Measurements from ENCODE around the gene IGSF8.

Gene IGSF8

GRCh38 chr1:160045653-160046052 is 52.8 kb downstream of the IGSF8 start:
- Histone ChIP-seq H3K9me3 (ENCODE audit: low read depth, low read length) (no peaks in the 10 kb centered on the region), H3K4me3 (no peak overlapping the region)
- TF ChIP-seq POLR2AphosphoS5 (IDR thresholded peaks at IDR 0.05; ENCODE audit: borderline replicate concordance, low read depth, low read length) (no peak), EZH2 (IDR thresholded peaks at IDR 0.05) (no peak), FOXP2 (optimal IDR thresholded peaks at IDR 0.05; ENCODE audit: control extremely low read depth, extremely low read length, insufficient read depth) (no peak)

GRCh38 chr1:160043543-160043942 is 54.9 kb downstream of the IGSF8 start:
- no peak overlapping the region for H3K27ac ChIP-seq
- H3K36me3 ChIP-seq (ENCODE audit: insufficient read depth, low read length) = no peaks in the 10 kb centered on the region
- no peak overlapping the region for H3K4me3 ChIP-seq
- H3K9me3 ChIP-seq (ENCODE audit: low read depth, low read length) = no peaks in the 10 kb centered on the region
- TF ChIP-seq FOXP2 (optimal IDR thresholded peaks at IDR 0.05; ENCODE audit: control extremely low read depth, extremely low read length, insufficient read depth) (no peak), EZH2 (IDR thresholded peaks at IDR 0.05) (no peak), POLR2AphosphoS5 (IDR thresholded peaks at IDR 0.05; ENCODE audit: borderline replicate concordance, low read depth, low read length) (no peak)
- no peak overlapping the region for H3K9ac ChIP-seq (ENCODE audit: insufficient read length)
- no peak for DNase-seq (ENCODE audit: low read depth, low spot score)

More at GRCh38 chr1:160045653-160046052, 52.8 kb downstream of the IGSF8 start:
- H3K36me3 ChIP-seq (ENCODE audit: insufficient read depth, low read length) = no peaks in the 10 kb centered on the region
- no peak for DNase-seq (ENCODE audit: low read depth, low spot score)
- H3K9ac ChIP-seq (ENCODE audit: insufficient read length) = no peak overlapping the region
- H3K27ac ChIP-seq = no peak overlapping the region

All from SK-N-MC (cell line).